Measurements from ENCODE around the gene CUX1.
A peak's percentile ranks its signal among the peaks of the same experiment; 100 is the strongest.
"Not testable (repeated sequence)": the region's sequence is repeated elsewhere in the genome, so short reads cannot be mapped to it uniquely, and the experiment has no call there.

The CUX1 gene

DNA sequence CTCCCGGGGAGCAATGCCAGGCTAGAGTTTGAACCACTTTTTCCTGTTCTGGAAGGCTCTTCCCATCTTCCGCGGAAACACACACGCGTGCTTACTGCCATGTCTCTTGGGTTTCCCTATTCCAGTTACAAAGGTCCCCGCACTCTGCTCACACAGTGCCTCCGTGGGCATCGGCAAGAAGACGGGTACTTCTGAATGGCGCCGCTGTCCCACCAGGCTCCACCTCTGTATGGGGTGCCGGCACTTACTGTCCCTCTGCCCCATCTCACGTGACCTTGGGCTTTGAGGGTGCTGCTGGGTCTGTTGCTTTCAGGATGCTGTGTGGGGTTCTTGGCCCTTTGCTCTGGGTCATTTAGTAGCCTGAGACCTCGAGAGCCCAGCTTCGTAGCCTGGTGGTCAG, 298.5 kb downstream of the CUX1 start:
- DNase-seq, result no peak

GRCh38 chr7:102117743-102118142, 300.3 kb downstream of the CUX1 start:
- no peak for DNase-seq

DNA sequence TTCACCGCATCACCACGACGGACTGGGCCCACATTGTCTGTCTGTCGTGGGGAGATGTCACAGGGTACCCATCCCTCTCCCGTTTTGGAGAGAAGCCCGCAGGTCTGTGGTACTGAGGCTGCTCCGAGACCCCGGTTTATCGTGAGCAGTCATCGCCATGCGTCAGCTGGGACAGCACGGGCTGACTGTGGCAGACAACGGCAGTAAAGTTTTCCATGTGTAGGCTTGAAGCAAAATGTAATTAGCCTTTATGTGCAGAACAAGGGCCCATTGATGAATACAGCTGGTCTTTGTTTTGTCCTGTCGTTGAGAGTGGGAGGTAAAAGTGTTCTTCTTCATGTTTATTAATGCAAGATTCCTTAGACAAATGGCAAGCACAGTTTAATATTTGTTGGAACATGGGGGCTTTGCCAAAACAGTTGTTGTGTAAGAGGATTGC, 301.8 kb downstream of the CUX1 start:
- no peak for DNase-seq

DNA sequence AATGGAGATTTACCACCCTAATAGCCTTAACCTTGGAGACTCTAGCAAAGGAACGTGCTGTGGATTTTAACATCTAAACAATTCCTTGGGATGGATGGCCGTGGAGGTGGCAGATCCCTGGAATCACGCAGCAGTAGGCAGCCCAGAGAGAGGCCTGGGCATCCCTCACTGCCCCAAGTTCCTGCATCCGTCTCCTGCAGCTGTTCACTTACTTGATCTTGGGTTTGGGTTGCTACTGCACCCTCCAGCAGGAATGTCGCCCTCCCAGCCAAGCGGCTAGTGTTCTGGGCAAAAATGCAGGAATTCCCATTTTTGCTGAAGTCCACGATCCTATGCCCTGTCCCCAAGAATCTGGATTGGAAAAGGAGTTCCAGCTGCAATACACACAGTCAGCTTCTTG, 302.5 kb downstream of the CUX1 start:
- no peak for DNase-seq

DNA sequence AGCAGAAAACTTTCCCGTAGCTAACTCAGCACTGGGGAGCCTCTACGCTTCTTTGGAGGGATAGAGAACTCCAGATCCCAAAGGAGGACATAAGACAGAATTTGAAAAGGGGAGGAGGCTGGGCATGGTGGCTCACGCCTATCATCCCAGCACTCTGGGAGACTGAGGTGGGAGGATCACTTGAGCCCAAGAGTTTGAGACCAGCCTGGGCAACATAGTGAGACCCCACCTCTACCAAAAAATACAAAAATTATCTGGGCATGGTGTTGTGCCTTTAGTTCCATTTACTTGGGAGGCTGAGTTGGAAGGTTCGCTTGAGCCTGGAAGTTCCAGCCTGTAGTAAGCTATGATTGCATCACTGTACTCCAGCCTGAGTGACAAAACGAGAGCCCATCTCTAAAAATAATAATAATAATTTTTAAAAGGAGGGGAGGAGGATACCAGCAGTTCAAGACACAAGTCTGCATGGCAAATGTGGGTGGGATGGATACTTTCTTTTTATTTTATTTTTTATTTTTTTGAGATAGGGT, 303.3 kb downstream of the CUX1 start:
- DNase-seq, result no peak

- DNase-seq, result peak in 1 of 2 experiments; percentile 53
These were observed 304.6 kb downstream of the CUX1 start for GRCh38 chr7:102122026-102122425.

DNA sequence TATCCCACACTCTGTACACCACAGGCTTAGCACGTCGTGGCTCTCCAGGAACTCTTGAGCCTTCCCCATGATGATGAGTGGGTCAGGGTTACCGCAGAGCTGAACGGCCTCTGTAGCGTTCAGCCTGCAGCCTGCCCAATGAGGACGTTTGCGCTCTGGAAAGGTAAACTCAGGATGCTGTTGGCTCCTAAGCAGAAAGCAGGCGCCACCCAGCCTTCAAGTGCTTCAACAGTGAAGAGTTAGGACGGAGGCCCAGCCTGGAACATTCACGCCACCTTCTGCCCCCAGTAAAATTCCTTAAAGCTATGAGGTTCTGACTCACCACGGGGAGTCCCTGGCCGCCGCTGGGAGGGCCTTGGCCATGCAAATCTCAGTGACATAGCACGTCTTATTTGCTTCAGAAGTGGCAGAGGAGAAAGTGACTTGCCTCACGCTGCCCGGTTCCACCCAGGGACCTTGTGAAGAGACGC, 307.7 kb downstream of the CUX1 start:
- peak; percentile 12 to 43 for DNase-seq

GRCh38 chr7:102128303-102128702, 310.9 kb downstream of the CUX1 start:
- no peak for DNase-seq

GRCh38 chr7:102129636-102130370, 312.4 kb downstream of the CUX1 start:
- DNase-seq, result no peak

DNA sequence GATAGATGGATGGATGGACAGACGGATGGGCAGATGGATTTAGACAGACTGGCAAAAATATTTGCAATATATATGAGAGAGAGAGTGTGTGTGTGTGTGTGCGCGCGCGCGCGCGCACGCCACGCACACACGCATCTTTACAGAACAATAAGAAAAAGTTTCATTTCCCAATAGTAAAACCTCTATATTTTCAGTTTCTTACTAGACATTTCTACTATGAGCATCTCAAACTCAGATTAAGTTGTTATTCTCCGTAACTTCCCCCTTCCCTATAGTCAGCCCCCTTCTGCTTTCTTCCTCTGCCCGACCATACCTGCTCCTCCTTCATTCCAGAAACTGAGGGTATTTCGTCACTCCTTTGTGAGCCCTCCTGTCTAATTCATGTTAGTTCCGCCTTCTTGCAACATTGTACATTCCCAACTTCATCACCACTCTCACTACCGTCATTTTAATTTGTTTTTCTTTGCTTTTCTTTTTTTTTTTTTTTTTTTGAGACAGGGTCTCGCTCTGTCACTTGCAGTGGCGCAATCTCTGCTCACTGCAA, 314.9 kb downstream of the CUX1 start:
- no peak for DNase-seq

DNA sequence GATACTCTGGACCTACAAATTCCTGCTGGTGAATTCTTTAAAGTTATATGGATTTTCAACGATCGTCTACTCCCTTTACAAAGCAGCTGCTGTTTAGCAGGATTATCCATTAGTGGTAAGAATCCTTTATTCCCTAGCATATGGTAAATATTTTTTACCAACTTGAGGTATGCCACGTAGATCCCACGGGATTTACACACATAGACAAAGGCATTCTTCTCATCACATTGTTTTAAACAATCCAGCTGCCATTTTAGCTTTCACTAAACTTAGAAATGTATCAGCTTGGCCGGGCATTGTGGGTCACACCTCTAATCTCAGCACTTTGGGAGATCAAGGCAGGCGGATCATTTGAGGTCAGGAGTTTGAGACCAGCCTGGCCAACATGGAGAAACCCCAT, 321.2 kb downstream of the CUX1 start:
- DNase-seq, result no peak

DNA sequence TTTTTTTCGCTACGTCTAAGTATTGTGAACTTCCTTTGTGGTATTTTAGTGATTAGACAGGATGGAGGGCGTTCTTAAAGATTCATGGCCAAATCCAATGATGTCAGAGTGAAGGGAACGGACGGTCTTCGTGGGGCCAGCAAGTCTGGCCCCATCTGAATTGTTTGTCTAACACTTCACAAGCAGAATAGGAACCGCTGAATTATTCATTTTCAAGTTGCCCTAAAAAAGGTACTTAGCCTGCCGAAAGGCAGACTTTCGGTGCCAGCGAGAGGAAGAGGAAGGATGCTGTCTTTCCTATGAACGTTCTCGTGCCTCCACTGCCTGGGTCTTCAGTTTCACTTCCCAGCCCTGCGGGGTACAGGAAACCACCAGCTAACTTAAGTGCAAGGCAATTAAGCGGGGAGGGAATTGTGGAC, 323.5 kb downstream of the CUX1 start:
- no peak for DNase-seq

DNA sequence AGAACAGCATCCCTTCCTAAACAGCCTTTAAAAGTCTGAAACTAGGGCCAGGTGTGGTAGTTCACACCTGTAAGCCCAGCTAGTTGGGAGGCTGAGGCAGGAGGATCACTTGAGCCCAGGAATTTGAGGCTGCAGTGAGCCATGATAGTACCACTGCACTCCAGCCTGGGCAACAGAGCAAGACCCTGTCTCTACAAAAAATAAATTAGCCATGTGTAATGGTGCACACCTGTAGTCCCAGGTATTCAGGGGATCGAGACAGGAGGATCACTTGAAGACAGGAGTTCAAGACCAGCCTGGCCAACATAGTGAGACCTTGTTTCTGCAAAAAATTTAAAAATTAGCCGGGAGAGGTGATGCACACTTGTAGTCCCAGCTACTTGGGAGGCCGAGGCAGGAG, 325.0 kb downstream of the CUX1 start:
- DNase-seq, result not testable (repeated sequence)

- no peak for DNase-seq
These were observed 328.7 kb downstream of the CUX1 start for GRCh38 chr7:102146122-102146521.

DNA sequence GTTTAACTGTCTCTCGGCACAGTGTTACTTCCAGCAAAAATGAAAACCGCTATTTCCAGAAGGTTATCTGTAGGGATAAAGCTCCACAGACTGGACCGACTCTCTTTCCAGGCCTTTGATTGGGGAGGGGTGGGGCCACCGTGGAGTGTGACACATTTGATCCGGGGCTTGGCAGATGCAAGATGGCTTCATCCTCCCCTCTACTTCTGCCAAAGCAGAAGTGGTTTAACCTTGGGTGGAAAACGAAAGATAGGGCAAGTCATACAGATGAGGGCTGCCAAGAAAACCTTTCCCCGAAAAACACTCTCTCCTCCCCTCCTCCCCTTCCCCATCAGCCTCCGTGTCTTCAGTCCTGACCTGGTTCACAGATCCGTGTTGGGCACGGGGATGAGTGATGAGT, 329.6 kb downstream of the CUX1 start:
- no peak for DNase-seq

DNA sequence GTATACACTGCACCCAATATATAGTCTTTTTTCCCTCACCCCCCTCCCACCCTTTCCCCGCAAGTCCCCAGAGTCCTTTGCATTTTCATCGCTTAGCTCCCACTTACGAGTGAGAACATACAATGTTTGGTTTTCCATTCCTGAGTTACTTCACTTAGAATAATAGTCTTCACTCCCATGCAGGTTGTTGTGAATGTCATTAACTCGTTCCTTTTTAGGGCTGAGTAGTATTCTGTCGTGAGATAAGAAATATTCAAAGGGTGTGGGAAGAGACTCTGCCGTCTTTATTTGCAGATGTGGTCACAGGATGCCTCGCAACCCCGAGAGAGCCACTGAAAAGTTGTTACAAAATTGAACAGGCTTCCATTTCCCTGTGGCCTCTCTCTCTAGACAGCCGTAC, 331.4 kb downstream of the CUX1 start:
- DNase-seq, result no peak

DNA sequence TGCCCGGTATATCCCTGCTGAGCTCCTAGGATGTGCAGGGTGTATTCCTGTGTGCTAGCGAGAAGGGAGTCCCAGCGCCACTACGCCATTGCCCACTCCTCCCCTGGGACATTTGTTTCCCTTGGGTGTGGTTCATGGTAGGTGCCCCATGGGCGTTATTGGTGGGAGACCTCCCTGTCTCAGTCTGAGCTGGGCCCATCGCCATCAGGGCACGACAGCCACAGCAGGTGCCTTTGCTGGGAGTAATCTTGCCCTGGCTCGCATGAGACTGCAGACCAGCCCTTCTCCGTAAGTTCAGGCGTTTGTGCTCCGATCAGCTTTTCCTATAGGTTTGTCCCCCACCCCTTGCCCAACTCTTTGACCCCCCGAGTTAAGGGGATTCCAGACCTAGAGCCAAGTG, 332.0 kb downstream of the CUX1 start:
- no peak for DNase-seq

- DNase-seq, result no peak
These were observed 332.8 kb downstream of the CUX1 start for GRCh38 chr7:102150266-102150665.

DNA sequence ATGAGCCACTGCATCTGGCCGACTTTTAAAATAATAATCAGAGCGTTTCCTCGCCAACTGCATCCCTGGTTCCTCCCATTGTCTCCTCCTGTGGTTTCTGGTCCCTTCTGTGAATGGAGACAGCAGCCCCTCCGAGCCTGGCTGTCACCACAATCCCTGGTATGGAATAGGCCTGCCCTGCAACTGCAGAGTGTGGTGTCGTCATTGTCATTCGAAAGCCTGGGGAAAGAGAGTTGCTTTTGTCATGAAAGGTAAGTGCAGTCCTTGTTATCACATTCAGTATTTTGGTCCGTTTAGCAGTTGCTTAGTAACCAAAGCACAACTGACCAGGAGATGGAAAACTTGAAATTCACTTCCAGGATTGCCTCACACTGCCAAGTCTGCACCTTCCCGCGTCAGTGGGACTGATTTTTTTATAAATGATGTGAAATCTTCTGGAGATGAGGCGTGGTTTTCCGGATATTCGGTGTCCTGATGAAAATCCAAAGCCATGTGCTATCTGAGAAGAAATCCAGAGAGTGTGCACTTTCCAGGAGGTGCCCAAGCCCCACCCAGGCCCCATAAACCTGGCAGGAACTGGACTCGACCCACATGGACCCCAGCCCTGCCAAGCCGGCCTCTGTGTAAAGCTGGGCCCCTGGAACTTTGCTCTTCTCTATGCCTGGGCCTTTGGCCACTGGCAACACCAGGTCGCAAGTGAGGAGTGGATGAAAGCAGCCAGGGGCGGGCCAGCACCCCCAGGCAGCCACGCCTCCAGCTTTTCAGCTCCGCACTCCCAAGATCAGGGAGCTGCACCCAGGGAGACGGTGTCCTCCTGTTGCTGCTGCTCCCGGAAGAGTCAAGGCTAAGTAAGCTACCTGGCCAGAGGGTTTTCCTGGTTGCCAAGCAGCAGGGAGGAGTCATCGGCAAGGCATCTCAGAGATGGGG, 335.5 kb downstream of the CUX1 start:
- DNase-seq, result peak in 1 of 2 experiments; percentile 14

DNA sequence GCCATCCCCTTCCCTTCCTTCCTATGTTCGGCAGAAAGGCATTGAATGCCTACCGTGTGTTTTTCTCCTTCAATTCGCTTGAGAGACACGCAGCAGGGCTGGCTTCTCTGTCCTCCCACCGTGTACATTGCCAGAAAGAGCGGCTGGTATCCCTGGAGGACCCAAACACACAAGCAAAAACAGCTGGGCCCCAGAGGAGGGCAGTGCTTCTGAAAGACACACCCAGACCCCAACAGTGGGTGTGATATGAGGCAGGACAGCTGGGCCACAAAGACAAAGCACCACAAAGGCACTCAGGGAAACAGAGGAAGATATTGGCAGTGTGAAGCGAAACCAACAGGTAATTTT, 336.1 kb downstream of the CUX1 start:
- no peak for DNase-seq

- no peak for DNase-seq
These were observed 337.0 kb downstream of the CUX1 start for GRCh38 chr7:102154425-102154824.

DNA sequence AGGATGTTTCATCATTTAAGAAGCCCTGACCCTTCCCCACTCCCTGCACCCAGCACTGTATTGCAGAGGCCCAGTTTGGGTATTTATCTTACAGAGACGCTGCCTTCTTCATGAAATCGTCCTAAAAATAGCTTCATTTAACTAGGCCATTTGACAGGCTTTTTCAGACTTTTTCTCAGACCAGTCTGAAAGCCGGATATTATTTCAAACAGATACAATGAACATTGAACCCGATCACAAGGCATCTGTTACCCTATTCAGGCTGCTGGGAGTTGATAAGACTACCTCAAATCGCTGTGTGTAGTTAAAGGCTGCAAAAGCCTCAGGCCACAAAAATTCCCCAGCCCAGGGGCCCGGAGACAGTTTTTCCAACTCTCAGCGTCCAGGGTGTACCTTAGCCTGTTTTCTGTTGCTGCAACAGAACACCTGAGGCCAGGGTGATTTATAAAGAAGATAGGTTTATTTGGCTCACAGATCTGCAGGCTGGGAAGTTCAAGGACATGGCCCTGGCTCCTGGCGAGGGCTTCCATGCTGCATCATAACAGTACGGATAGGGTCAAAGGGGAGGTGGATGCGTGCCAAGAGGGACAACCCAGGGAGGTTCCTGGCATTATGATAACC, 338.5 kb downstream of the CUX1 start:
- DNase-seq, result no peak

- no peak for DNase-seq
These were observed 339.4 kb downstream of the CUX1 start for GRCh38 chr7:102156867-102157266.
